ENCODE data around the gene LSAMP.
"Not testable (repeated sequence)": the region's sequence is repeated elsewhere in the genome, so short reads cannot be mapped to it uniquely, and the experiment has no call there.

The LSAMP gene

GRCh38 chr3:115851571-115851970, 593.7 kb downstream of the LSAMP start:
- H3K4me1 Mint-ChIP-seq (ENCODE audit: low read depth) = no peaks in the 10 kb centered on the region
- H3K27ac Mint-ChIP-seq = no peak overlapping the region
- H3K4me3 Mint-ChIP-seq = no peak overlapping the region
- no peak for DNase-seq
- peaks cover 25% of the 10 kb centered on the region for H3K27me3 Mint-ChIP-seq
- no peaks in the 10 kb centered on the region for H3K9me3 Mint-ChIP-seq
- H3K36me3 Mint-ChIP-seq (ENCODE audit: low read depth) = no peaks in the 10 kb centered on the region

GRCh38 chr3:115848641-115849040, 596.6 kb downstream of the LSAMP start:
- H3K9me3 Mint-ChIP-seq = no peaks in the 10 kb centered on the region
- H3K36me3 Mint-ChIP-seq (ENCODE audit: low read depth) = no peaks in the 10 kb centered on the region
- H3K4me3 Mint-ChIP-seq = no peak overlapping the region
- peaks cover 17% of the 10 kb centered on the region for H3K27me3 Mint-ChIP-seq
- DNase-seq = no peak
- no peaks in the 10 kb centered on the region for H3K4me1 Mint-ChIP-seq (ENCODE audit: low read depth)
- no peak overlapping the region for H3K27ac Mint-ChIP-seq

GRCh38 chr3:115845986-115846385, 599.3 kb downstream of the LSAMP start:
- Mint-ChIP-seq H3K4me3 (no peak overlapping the region), H3K27me3 (peaks cover 9% of the 10 kb centered on the region), H3K4me1 (ENCODE audit: low read depth) (no peaks in the 10 kb centered on the region), H3K27ac (no peak overlapping the region), H3K36me3 (ENCODE audit: low read depth) (no peaks in the 10 kb centered on the region), H3K9me3 (no peaks in the 10 kb centered on the region)
- no peak for DNase-seq

GRCh38 chr3:115844729-115845128, 600.6 kb downstream of the LSAMP start:
- not testable (repeated sequence) for H3K27me3 Mint-ChIP-seq; H3K27ac Mint-ChIP-seq; DNase-seq; H3K9me3 Mint-ChIP-seq; H3K4me1 Mint-ChIP-seq (ENCODE audit: low read depth); H3K4me3 Mint-ChIP-seq; H3K36me3 Mint-ChIP-seq (ENCODE audit: low read depth)

GRCh38 chr3:115843206-115843605, 602.1 kb downstream of the LSAMP start:
- Mint-ChIP-seq H3K4me1 (ENCODE audit: low read depth) (no peaks in the 10 kb centered on the region), H3K27me3 (peaks cover 5% of the 10 kb centered on the region), H3K9me3 (no peaks in the 10 kb centered on the region), H3K27ac (no peak overlapping the region), H3K4me3 (no peak overlapping the region), H3K36me3 (ENCODE audit: low read depth) (no peaks in the 10 kb centered on the region)
- no peak for DNase-seq

GRCh38 chr3:115839246-115839645, 606.0 kb downstream of the LSAMP start:
- DNase-seq = no peak
- Mint-ChIP-seq H3K4me3 (no peak overlapping the region), H3K27ac (no peak overlapping the region), H3K9me3 (no peaks in the 10 kb centered on the region), H3K27me3 (no peaks in the 10 kb centered on the region), H3K36me3 (ENCODE audit: low read depth) (no peaks in the 10 kb centered on the region), H3K4me1 (ENCODE audit: low read depth) (no peaks in the 10 kb centered on the region)

GRCh38 chr3:115838786-115839185, 606.5 kb downstream of the LSAMP start:
- H3K4me3 Mint-ChIP-seq = no peak overlapping the region

GRCh38 chr3:115836944-115837343, 608.3 kb downstream of the LSAMP start:
- no peaks in the 10 kb centered on the region for H3K36me3 Mint-ChIP-seq (ENCODE audit: low read depth)
- DNase-seq = no peak
- H3K27me3 Mint-ChIP-seq = peaks cover 5% of the 10 kb centered on the region
- no peak overlapping the region for H3K27ac Mint-ChIP-seq
- no peaks in the 10 kb centered on the region for H3K4me1 Mint-ChIP-seq (ENCODE audit: low read depth)
- H3K9me3 Mint-ChIP-seq = no peaks in the 10 kb centered on the region
- H3K4me3 Mint-ChIP-seq = no peak overlapping the region

More at GRCh38 chr3:115838786-115839185, 606.5 kb downstream of the LSAMP start:
- no peaks in the 10 kb centered on the region for H3K36me3 Mint-ChIP-seq (ENCODE audit: low read depth)
- H3K27me3 Mint-ChIP-seq = no peaks in the 10 kb centered on the region
- DNase-seq = no peak
- no peak overlapping the region for H3K27ac Mint-ChIP-seq
- no peaks in the 10 kb centered on the region for H3K9me3 Mint-ChIP-seq
- H3K4me1 Mint-ChIP-seq (ENCODE audit: low read depth) = no peaks in the 10 kb centered on the region

GRCh38 chr3:115835946-115836345, 609.3 kb downstream of the LSAMP start:
- Mint-ChIP-seq H3K9me3 (no peaks in the 10 kb centered on the region), H3K36me3 (ENCODE audit: low read depth) (no peaks in the 10 kb centered on the region), H3K4me1 (ENCODE audit: low read depth) (no peaks in the 10 kb centered on the region), H3K4me3 (no peak overlapping the region), H3K27ac (no peak overlapping the region), H3K27me3 (peaks cover 15% of the 10 kb centered on the region)
- DNase-seq = no peak

- H3K4me1 Mint-ChIP-seq (ENCODE audit: low read depth) = no peaks in the 10 kb centered on the region
- no peaks in the 10 kb centered on the region for H3K36me3 Mint-ChIP-seq (ENCODE audit: low read depth)
- H3K27ac Mint-ChIP-seq = no peak overlapping the region
- H3K27me3 Mint-ChIP-seq = peaks cover 22% of the 10 kb centered on the region
- H3K4me3 Mint-ChIP-seq = no peak overlapping the region
- DNase-seq = no peak
- H3K9me3 Mint-ChIP-seq = no peaks in the 10 kb centered on the region
Observed at GRCh38 chr3:115834068-115834467, 611.2 kb downstream of the LSAMP start.

- H3K36me3 Mint-ChIP-seq (ENCODE audit: low read depth) = no peaks in the 10 kb centered on the region
Observed at GRCh38 chr3:115833074-115833473, 612.2 kb downstream of the LSAMP start.

GRCh38 chr3:115832265-115832664, 613.0 kb downstream of the LSAMP start:
- no peaks in the 10 kb centered on the region for H3K9me3 Mint-ChIP-seq
- H3K4me1 Mint-ChIP-seq (ENCODE audit: low read depth) = no peaks in the 10 kb centered on the region
- no peak overlapping the region for H3K4me3 Mint-ChIP-seq
- no peaks in the 10 kb centered on the region for H3K36me3 Mint-ChIP-seq (ENCODE audit: low read depth)
- peaks cover 36% of the 10 kb centered on the region for H3K27me3 Mint-ChIP-seq
- DNase-seq = no peak
- no peak overlapping the region for H3K27ac Mint-ChIP-seq

More at GRCh38 chr3:115833074-115833473, 612.2 kb downstream of the LSAMP start:
- no peak overlapping the region for H3K27ac Mint-ChIP-seq
- no peaks in the 10 kb centered on the region for H3K9me3 Mint-ChIP-seq
- no peak overlapping the region for H3K4me3 Mint-ChIP-seq
- no peaks in the 10 kb centered on the region for H3K4me1 Mint-ChIP-seq (ENCODE audit: low read depth)
- H3K27me3 Mint-ChIP-seq = peaks cover 28% of the 10 kb centered on the region
- no peak for DNase-seq

GRCh38 chr3:115831864-115832263, 613.4 kb downstream of the LSAMP start:
- DNase-seq = no peak
- H3K27ac Mint-ChIP-seq = no peak overlapping the region
- H3K36me3 Mint-ChIP-seq (ENCODE audit: low read depth) = no peaks in the 10 kb centered on the region
- H3K9me3 Mint-ChIP-seq = no peaks in the 10 kb centered on the region
- H3K4me3 Mint-ChIP-seq = no peak overlapping the region
- H3K4me1 Mint-ChIP-seq (ENCODE audit: low read depth) = no peaks in the 10 kb centered on the region
- H3K27me3 Mint-ChIP-seq = peaks cover 37% of the 10 kb centered on the region

- peaks cover 42% of the 10 kb centered on the region for H3K27me3 Mint-ChIP-seq
- no peak overlapping the region for H3K27ac Mint-ChIP-seq
- H3K4me1 Mint-ChIP-seq (ENCODE audit: low read depth) = no peaks in the 10 kb centered on the region
- H3K36me3 Mint-ChIP-seq (ENCODE audit: low read depth) = no peaks in the 10 kb centered on the region
- H3K9me3 Mint-ChIP-seq = no peaks in the 10 kb centered on the region
- no peak for DNase-seq
- no peak overlapping the region for H3K4me3 Mint-ChIP-seq
Observed at GRCh38 chr3:115830764-115831395, 614.4 kb downstream of the LSAMP start.

- DNase-seq = no peak
- H3K4me1 Mint-ChIP-seq (ENCODE audit: low read depth) = no peaks in the 10 kb centered on the region
- H3K36me3 Mint-ChIP-seq (ENCODE audit: low read depth) = no peaks in the 10 kb centered on the region
- H3K27me3 Mint-ChIP-seq = peaks cover 42% of the 10 kb centered on the region
- H3K4me3 Mint-ChIP-seq = no peak overlapping the region
- no peaks in the 10 kb centered on the region for H3K9me3 Mint-ChIP-seq
- H3K27ac Mint-ChIP-seq = no peak overlapping the region
Observed at GRCh38 chr3:115828401-115828800, 616.9 kb downstream of the LSAMP start.

GRCh38 chr3:115827495-115827894, 617.8 kb downstream of the LSAMP start:
- H3K27me3 Mint-ChIP-seq = peaks cover 37% of the 10 kb centered on the region
- H3K4me1 Mint-ChIP-seq (ENCODE audit: low read depth) = no peaks in the 10 kb centered on the region
- no peak for DNase-seq
- H3K4me3 Mint-ChIP-seq = no peak overlapping the region
- H3K9me3 Mint-ChIP-seq = no peaks in the 10 kb centered on the region
- H3K27ac Mint-ChIP-seq = no peak overlapping the region
- H3K36me3 Mint-ChIP-seq (ENCODE audit: low read depth) = no peaks in the 10 kb centered on the region

All from activated T-cell treated with anti-CD3 and anti-CD28 coated beads, Interleukin-2, amount 50 U/mL, for 24 hours (primary cell).